SU-DHL-6 (cell line): ENCODE results near the gene ITPR2.

ENCODE experiments used
- H2AFZ ChIP-seq: fragments of 200-600 bp; sonication (generic); 2 replicates; pipeline ENCODE4 v1.6.1; 2014; ENCODE audit warnings: low read depth, mild to moderate bottlenecking, moderate library complexity, mixed read lengths, antibody characterized with exemption, low read length; ENCODE audit not compliant: severe bottlenecking
- H3F3A ChIP-seq: fragments of 200-600 bp; shearing (Covaris generic); 2 replicates; pipeline ENCODE4 v1.6.0; 2016; ENCODE audit warnings: antibody characterized with exemption, mild to moderate bottlenecking; ENCODE audit not compliant: insufficient read depth
- H3K27ac ChIP-seq: fragments of 200-600 bp; sonication (generic); 2 replicates; pipeline ENCODE4 v1.5.1; 2016; ENCODE audit warnings: low read depth, mild to moderate bottlenecking, low read length, moderate library complexity, mixed read lengths
- H3K27me3 ChIP-seq: fragments of 200-600 bp; sonication (generic), shearing (Covaris generic); 2 replicates; pipeline ENCODE4 v1.6.0; 2014; ENCODE audit warnings: mild to moderate bottlenecking, low read length
- H3K36me3 ChIP-seq: fragments of 200-600 bp; sonication (generic); 2 replicates; pipeline ENCODE4 v1.6.1; 2014; ENCODE audit warnings: mild to moderate bottlenecking, low read length, mixed read lengths
- H3K4me2 ChIP-seq: fragments of 300-600, 200-600 bp; shearing (Covaris generic), sonication (generic); 2 replicates; pipeline ENCODE4 v1.6.0; 2014; ENCODE audit warnings: low read length, low read depth, mild to moderate bottlenecking; ENCODE audit not compliant: poor library complexity, severe bottlenecking
- H3K4me3 ChIP-seq: fragments of 200-600 bp; sonication (generic); 2 replicates; pipeline ENCODE4 v1.5.1; 2014; ENCODE audit warnings: antibody characterized with exemption, low read length, mild to moderate bottlenecking, mixed read lengths; ENCODE audit not compliant: insufficient read depth, poor library complexity, severe bottlenecking
- H3K79me2 ChIP-seq: fragments of 200-600 bp; sonication (generic); 2 replicates; pipeline ENCODE4 v1.6.1; 2014; ENCODE audit warnings: mild to moderate bottlenecking, low read length, moderate library complexity; ENCODE audit not compliant: insufficient read depth
- H3K9ac ChIP-seq: fragments of 200-600 bp; sonication (generic); 2 replicates; pipeline ENCODE4 v1.7.0; 2014; ENCODE audit warnings: mild to moderate bottlenecking, low read length
- H3K9me2 ChIP-seq: fragments of 200-600 bp; sonication (generic); replicated peaks from 2 replicates; pipeline ENCODE4 v1.6.1; 2014; ENCODE audit warnings: low read length; ENCODE audit not compliant: insufficient read depth
- H3K9me3 ChIP-seq: fragments of 200-600 bp; sonication (generic); 2 replicates; pipeline ENCODE4 v1.6.1; 2014; ENCODE audit warnings: low read length, mixed read lengths; ENCODE audit not compliant: insufficient read depth
- H4K20me1 ChIP-seq: fragments of 200-600 bp; sonication (generic); 2 replicates; pipeline ENCODE4 v1.6.1; 2014; ENCODE audit warnings: low read depth, mild to moderate bottlenecking, antibody characterized with exemption, low read length, moderate library complexity, mixed read lengths
- EZH2phosphoT487 ChIP-seq: fragments of 200-600 bp; sonication (generic), shearing (Covaris generic); conservative IDR thresholded peaks from 2 replicates; pipeline ENCODE4 v1.6.1; 2018; ENCODE audit warnings: mild to moderate bottlenecking, antibody characterized with exemption, low read length, moderate library complexity, mixed read lengths
- TF ChIP-seq, protein P1 (sequence below): fragments of 200-600 bp; sonication (generic); IDR thresholded peaks from one replicate; pipeline ENCODE4 v1.5.1; 2017; ENCODE audit warnings: antibody characterized with exemption, mild to moderate bottlenecking, low read length, moderate library complexity; ENCODE audit not compliant: insufficient read depth, poor library complexity, severe bottlenecking

ITPR2 gene

DNA sequence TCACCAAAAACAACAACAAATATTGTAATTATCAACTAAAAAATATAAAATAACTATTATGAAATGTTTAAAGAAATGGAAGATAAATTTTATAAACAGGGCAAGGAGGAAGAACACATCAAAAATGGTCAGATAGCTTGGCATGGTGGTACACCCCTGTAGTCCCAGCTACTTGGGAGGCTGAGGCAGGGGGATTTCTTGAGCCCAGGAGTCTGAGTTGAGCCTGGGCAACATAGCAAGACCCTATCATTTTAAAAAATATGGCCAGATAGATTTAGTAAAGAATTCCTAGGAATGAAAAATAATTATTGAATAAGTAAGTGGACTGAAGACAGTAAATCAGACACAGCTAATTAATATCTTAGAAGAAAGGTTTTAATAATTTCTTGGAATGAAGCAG, 32.6 kb downstream of the ITPR2 start:
- Histone ChIP-seq H3F3A (0 out of 2 replicates have a peak, but pooled peaks cover 6% of the 10 kb centered on the region), H3K9ac (no peak overlapping the region), H3K9me2 (no peaks in the 10 kb centered on the region), H3K4me3 (no peak overlapping the region), H2AFZ (no peak overlapping the region), H3K9me3 (no peaks in the 10 kb centered on the region), H3K79me2 (no peaks in the 10 kb centered on the region), H3K27me3 (no peaks in the 10 kb centered on the region), H3K27ac (no peak overlapping the region), H3K36me3 (no peaks in the 10 kb centered on the region), H3K4me2 (no peak overlapping the region), H4K20me1 (peaks cover 3% of the 10 kb centered on the region)
- TF ChIP-seq, protein P1, sequence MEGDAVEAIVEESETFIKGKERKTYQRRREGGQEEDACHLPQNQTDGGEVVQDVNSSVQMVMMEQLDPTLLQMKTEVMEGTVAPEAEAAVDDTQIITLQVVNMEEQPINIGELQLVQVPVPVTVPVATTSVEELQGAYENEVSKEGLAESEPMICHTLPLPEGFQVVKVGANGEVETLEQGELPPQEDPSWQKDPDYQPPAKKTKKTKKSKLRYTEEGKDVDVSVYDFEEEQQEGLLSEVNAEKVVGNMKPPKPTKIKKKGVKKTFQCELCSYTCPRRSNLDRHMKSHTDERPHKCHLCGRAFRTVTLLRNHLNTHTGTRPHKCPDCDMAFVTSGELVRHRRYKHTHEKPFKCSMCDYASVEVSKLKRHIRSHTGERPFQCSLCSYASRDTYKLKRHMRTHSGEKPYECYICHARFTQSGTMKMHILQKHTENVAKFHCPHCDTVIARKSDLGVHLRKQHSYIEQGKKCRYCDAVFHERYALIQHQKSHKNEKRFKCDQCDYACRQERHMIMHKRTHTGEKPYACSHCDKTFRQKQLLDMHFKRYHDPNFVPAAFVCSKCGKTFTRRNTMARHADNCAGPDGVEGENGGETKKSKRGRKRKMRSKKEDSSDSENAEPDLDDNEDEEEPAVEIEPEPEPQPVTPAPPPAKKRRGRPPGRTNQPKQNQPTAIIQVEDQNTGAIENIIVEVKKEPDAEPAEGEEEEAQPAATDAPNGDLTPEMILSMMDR = no peak
- no peak for TF ChIP-seq EZH2phosphoT487

DNA sequence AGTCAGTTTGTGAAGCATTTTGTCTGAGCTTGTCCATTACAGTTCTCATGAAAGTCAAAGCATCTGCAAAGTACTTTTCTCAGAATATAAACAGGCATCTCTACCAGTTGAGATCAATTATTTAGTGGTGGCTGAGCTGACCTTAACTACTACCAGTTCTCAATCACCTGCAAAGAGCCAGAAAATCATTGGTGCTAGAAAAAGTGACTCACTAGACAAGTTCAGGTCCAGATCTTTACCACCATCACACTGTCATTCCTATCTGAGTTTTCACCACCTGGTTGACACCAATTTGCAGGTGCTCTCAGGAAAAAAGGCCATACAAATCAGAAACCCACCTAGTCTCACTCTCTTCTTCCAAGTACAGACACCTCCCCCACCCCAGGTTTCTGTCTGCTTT, 33.3 kb downstream of the ITPR2 start:
- Histone ChIP-seq H3K4me2 (no peak overlapping the region), H3K79me2 (no peaks in the 10 kb centered on the region), H3K4me3 (no peak overlapping the region), H2AFZ (no peak overlapping the region), H3K9ac (no peak overlapping the region), H3K27me3 (no peaks in the 10 kb centered on the region), H3F3A (0 out of 2 replicates have a peak, but pooled peaks cover 6% of the 10 kb centered on the region), H4K20me1 (peaks cover 4% of the 10 kb centered on the region), H3K27ac (no peak overlapping the region), H3K9me3 (no peaks in the 10 kb centered on the region), H3K36me3 (no peaks in the 10 kb centered on the region), H3K9me2 (no peaks in the 10 kb centered on the region)
- no peak for TF ChIP-seq EZH2phosphoT487
- TF ChIP-seq, protein P1 = no peak

DNA sequence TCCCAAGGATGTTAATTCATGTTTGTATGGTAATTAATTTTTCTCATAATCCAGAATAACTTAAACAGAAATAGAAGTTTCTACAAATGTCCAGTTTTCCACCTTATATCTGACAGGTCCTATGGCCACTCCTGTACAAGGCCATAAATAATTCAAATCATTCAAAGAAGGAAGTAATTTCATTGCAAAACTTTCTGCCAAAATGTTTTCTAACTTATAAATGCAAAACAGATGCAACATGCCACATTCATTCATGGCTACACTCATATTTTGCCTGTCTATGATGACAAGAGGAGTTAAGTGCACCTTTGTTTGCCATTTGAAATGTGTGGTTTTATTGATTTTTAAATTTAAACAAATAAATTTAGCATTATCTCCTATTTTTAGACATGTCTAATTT, 34.4 kb downstream of the ITPR2 start:
- Histone ChIP-seq H3K9ac (no peak overlapping the region), H3K9me2 (no peaks in the 10 kb centered on the region), H4K20me1 (peaks cover 7% of the 10 kb centered on the region), H3K79me2 (no peaks in the 10 kb centered on the region), H3K27me3 (no peaks in the 10 kb centered on the region), H2AFZ (no peak overlapping the region), H3K4me2 (no peak overlapping the region), H3F3A (0 out of 2 replicates have a peak, but pooled peaks cover 6% of the 10 kb centered on the region), H3K27ac (no peak overlapping the region), H3K36me3 (no peaks in the 10 kb centered on the region), H3K4me3 (no peak overlapping the region), H3K9me3 (no peaks in the 10 kb centered on the region)
- no peak for TF ChIP-seq EZH2phosphoT487
- TF ChIP-seq, protein P1 = no peak
